Tibial artery (tissue), 4 donors: Measurements from ENCODE around the gene TIMM17B.

ENCODE experiments used
- DNase-seq, 2 donors: peaks; one replicate each; pipeline ENCODE4 v3.0.0-alpha.2; 2019
- H3K27ac ChIP-seq, 2 donors: fragments of 200-600 bp; sonication (generic) in 1 of 2; 1 replicate in 1 of 2; 2 replicates in 1 of 2; pipeline ENCODE4 v1.5.1; 2018 to 2019; ENCODE audit warnings: mild to moderate bottlenecking in 1 of 2
- H3K27me3 ChIP-seq, 2 donors: fragments of 200-600 bp; sonication (generic) in 1 of 2; one replicate each; pipeline versions ENCODE4 v1.5.1 to v1.6.0; 2016 to 2019
- H3K36me3 ChIP-seq, 3 donors: fragments of 200-600 bp; sonication (generic) in 2 of 3; one replicate each; pipeline ENCODE4 v1.5.1; 2016 to 2019; ENCODE audit warnings: mild to moderate bottlenecking in 2 of 3
- H3K4me1 ChIP-seq, 4 donors: fragments of 200-600 bp; sonication (generic) in 2 of 4; 1 replicate in 3 of 4; 2 replicates in 1 of 4; pipeline ENCODE4 v1.5.1; 2016 to 2019
- H3K4me3 ChIP-seq, 2 donors: fragments of 200-600 bp; sonication (generic) in 1 of 2; 1 replicate in 1 of 2; 2 replicates in 1 of 2; pipeline ENCODE4 v1.5.1; 2018 to 2019; ENCODE audit warnings: mild to moderate bottlenecking in 2 of 2
- H3K9me3 ChIP-seq, 3 donors: fragments of 200-600 bp; sonication (generic) in 1 of 3; one replicate each; pipeline ENCODE4 v1.5.1; 2016 to 2019
- CTCF ChIP-seq, 2 experiments: fragments of 200-600 bp in 1 of 2; fragments of 450-650 bp in 1 of 2; IDR thresholded peaks; one replicate each; pipeline ENCODE4 v1.5.1; 2017 to 2019; ENCODE audit warnings: antibody characterized with exemption in 2 of 2, mild to moderate bottlenecking in 1 of 2, moderate library complexity in 1 of 2
- intact Hi-C: fragments of 100-400 bp; cut with DNase I; formaldehyde crosslinking; loops from one replicate; pipeline ENCODE4 v1.15.0; 2023; ENCODE audit warnings: low total_unique reads

The TIMM17B gene

GRCh38 chrX:48917139-48918001 is 19.8 kb upstream of the TIMM17B start:
- H3K36me3 ChIP-seq, result peaks cover 0 to 15% (median 6%) of the 10 kb centered on the region in 3 donors
- H3K9me3 ChIP-seq, result no peaks in the 10 kb centered on the region
- peak; percentile 89 for TF ChIP-seq CTCF (IDR thresholded peaks at IDR 0.05)
- peaks cover 0 to 27% (median 4%) of the 10 kb centered on the region in 4 donors for H3K4me1 ChIP-seq
- peak overlapping the region; percentile 67 to 74 for H3K4me3 ChIP-seq
- H3K27me3 ChIP-seq, result no peaks in the 10 kb centered on the region
- intact Hi-C loops, result no loop called here
- DNase-seq, result peak; percentile 90 to 94
- H3K27ac ChIP-seq, result peak overlapping the region; percentile 91 to 96

DNA sequence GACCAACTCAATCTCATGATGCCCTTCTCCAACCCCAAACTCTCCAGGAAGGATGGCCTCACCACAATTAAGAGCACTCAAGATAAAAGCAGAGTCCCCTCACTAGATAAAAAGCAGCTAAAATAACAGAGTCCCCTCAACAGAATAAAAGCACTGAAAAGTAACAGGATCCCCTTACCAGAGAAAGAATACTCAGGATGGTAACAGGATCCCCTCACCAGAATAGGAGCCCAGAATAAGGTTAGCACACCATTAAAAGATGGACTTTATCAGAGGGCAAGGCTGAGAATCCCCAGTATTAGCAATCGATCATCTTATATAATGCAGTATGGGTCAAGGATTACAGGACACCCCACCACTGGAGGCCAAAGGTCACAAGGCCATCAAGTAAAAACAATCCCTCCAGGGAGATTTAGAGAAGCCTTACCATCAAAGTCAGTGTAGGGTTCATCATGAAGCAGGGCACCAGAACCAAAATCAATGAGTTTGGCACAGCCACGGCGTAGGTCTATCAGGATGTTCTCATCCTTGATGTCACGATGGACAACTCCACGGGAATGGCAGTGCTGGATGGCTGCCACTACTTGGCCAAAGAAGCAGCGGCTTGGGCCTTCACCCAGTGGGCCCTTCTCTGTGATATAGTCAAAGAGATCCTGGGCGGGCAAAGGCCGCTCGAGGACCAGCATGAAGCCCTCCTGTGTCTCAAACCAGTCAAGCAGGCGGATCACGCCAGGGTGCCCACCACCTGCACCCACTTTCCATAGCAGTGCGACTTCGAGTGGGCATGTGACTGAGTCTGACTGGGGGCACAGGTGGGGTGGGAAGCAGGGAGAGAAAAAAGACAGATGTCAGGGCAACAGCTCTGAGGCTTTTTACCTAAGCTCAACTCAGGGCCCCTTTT is 17.3 kb upstream of the TIMM17B start:
- Histone ChIP-seq H3K9me3 (no peaks in the 10 kb centered on the region), H3K27ac (no peak overlapping the region), H3K4me1 (peaks cover 0 to 32% (median 13%) of the 10 kb centered on the region in 4 donors), H3K36me3 (peaks cover 0 to 8% (median 0%) of the 10 kb centered on the region in 3 donors), H3K4me3 (no peak overlapping the region), H3K27me3 (no peaks in the 10 kb centered on the region)
- no peak for DNase-seq
- TF ChIP-seq CTCF (IDR thresholded peaks at IDR 0.05), result no peak
- intact Hi-C loops, result no loop called here

GRCh38 chrX:48913605-48914366 is 16.2 kb upstream of the TIMM17B start:
- peaks cover 0 to 8% (median 0%) of the 10 kb centered on the region in 3 donors for H3K36me3 ChIP-seq
- intact Hi-C loops, result no loop called here

DNA sequence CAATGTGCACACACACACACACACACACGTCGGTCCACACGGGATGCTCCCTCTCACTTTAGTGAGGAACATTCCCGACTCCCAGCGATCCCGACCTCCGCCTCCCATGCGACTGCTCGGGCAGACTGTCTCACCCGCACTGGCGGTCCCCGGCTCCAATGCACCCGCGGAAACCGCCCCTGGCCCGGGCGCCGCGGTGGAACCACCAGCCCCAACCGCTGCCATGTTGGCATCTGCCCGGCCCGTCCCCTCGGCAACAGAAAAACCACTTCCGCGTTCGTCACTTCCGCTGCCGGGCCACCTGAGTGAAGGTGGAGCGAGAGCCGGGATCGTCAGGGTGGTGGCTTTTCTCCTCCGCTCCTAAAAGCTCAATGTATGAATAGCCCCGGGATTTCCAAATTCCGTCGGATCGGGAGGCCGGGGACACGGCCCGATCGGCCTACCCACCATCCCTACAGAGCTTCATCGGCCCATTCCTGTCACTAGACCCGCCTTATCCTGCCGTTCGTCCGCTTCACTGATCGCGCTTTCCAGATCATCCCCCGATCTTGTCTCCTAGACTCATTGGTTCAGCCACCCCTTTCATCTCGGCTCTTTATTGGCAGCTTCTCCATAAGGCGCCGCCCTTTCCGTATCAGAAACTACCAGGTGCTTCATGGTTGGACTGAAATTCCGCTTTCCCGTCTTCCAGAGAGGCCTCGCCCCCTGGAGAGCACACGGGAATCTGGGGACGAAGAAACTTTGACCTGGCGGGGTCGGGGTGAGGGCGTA is 14.0 kb upstream of the TIMM17B start, which contains the start of gene SLC35A2:
SLC35A2 (minus strand) TSS at position 235 of the 771 bp plus-strand sequence; CDS start at position 225, 10 bp downstream.
- intact Hi-C loops, result no loop called here
- no peak for TF ChIP-seq CTCF (IDR thresholded peaks at IDR 0.05)
- H3K27ac ChIP-seq, result peak within 1 kb of the TSS; percentile 77 to 79
- peak; percentile 76 to 83 for DNase-seq
- peak within 1 kb of the TSS; percentile 69 to 76 for H3K4me3 ChIP-seq
- H3K36me3 ChIP-seq, result peaks cover 0 to 24% (median 3%) of the 10 kb centered on the region in 3 donors
- H3K27me3 ChIP-seq, result no peaks in the 10 kb centered on the region
- H3K9me3 ChIP-seq, result no peaks in the 10 kb centered on the region
- H3K4me1 ChIP-seq, result peaks cover 0 to 12% (median 10%) of the 10 kb centered on the region in 4 donors

More at GRCh38 chrX:48913605-48914366, 16.2 kb upstream of the TIMM17B start:
- no peaks in the 10 kb centered on the region for H3K9me3 ChIP-seq
- no peak for DNase-seq
- H3K4me3 ChIP-seq, result no peak overlapping the region
- H3K27me3 ChIP-seq, result no peaks in the 10 kb centered on the region
- H3K4me1 ChIP-seq, result peaks cover 0 to 27% (median 10%) of the 10 kb centered on the region in 4 donors
- TF ChIP-seq CTCF (IDR thresholded peaks at IDR 0.05), result no peak
- H3K27ac ChIP-seq, result no peak overlapping the region
